Aorta (tissue), 5 donors: ENCODE data around the gene EEF1A2. TPM values are rescaled to one million over a fixed set of nuclear protein-coding genes. Genes with fewer than 3 reads are reported as not detected.
A peak's percentile ranks its signal among the peaks of the same experiment; 100 is the strongest.

Experiments
- ATAC-seq: fragments of 200-7000 bp; cut with Tn5 transposase; one replicate; pipeline ENCODE4 v1.9.1; 2022; ENCODE audit warnings: moderate library complexity; ENCODE audit not compliant: low FRiP score
- DNase-seq, 2 donors: peaks; one replicate each; pipeline ENCODE4 v3.0.0-alpha.2; 2020
- H3K27ac ChIP-seq, 2 donors: one replicate each; pipeline ENCODE4 v1.5.1; 2013; ENCODE audit warnings: low read length in 2 of 2, mild to moderate bottlenecking in 2 of 2, moderate library complexity in 2 of 2, control low read depth in 1 of 2, inconsistent platforms in 1 of 2, low read depth in 1 of 2
- H3K27me3 ChIP-seq, 2 donors: one replicate each; pipeline ENCODE4 v1.6.1; 2013; ENCODE audit warnings: control low read depth in 1 of 2, low read length in 1 of 2, mild to moderate bottlenecking in 1 of 2, moderate library complexity in 1 of 2; ENCODE audit not compliant: insufficient read depth in 2 of 2, control insufficient read depth in 1 of 2
- H3K36me3 ChIP-seq, 2 donors: one replicate each; pipeline ENCODE4 v1.6.1; 2013; ENCODE audit warnings: control low read depth in 1 of 2, low read length in 1 of 2, mild to moderate bottlenecking in 1 of 2; ENCODE audit not compliant: insufficient read depth in 2 of 2, control insufficient read depth in 1 of 2
- H3K4me1 ChIP-seq, 2 donors: one replicate each; pipeline ENCODE4 v1.6.1; 2013; ENCODE audit warnings: low read length in 2 of 2, control low read depth in 1 of 2, mild to moderate bottlenecking in 1 of 2, moderate library complexity in 1 of 2; ENCODE audit not compliant: insufficient read depth in 2 of 2, control insufficient read depth in 1 of 2
- H3K4me3 ChIP-seq, 2 donors: one replicate each; pipeline ENCODE4 v1.5.1; 2013; ENCODE audit warnings: low read length in 2 of 2, control low read depth in 1 of 2, mild to moderate bottlenecking in 1 of 2
- H3K9me3 ChIP-seq: one replicate; pipeline ENCODE4 v1.6.1; 2013; ENCODE audit warnings: mild to moderate bottlenecking, low read length; ENCODE audit not compliant: control insufficient read depth
- WGBS, 2 donors: extraction: QIAGEN DNeasy Blood & Tissue Kit; methylation state at CpG; one replicate each; pipeline ENCODE4 v1.1.7; 2013; 5-methylcytosine and 5-hydroxymethylcytosine counted together
- intact Hi-C, 2 donors: fragments of 100-400 bp; cut with DNase I; formaldehyde crosslinking; loops; one replicate each; pipeline versions ENCODE4 v1.14.2 to v1.15.0; 2022
- polyA plus RNA-seq, 2 donors: library from polyadenylated mRNA; stranded (reverse); fragments of 200-250 nt; gene quantifications; one replicate each; pipeline ENCODE4 v1.2.3, GENCODE V29; 2013
- total RNA-seq, 2 donors: library from RNA; stranded (reverse); fragmentation: NEBNext Ultra II Directional; extraction: Animal tissue kit (Norgen Biotek cat#: 25700); gene quantifications; one replicate each; pipeline ENCODE4 v1.2.1, GENCODE V29; 2021
- donor health status: healthy with polysubstance abuse.
- donor health status: Bipolar disorder and iron deficiency.
- donor health status: DM: no; HTN: no; CAD: no.
- donor health status: DM: no; HTN: no; CAD: no.
- donor health status: DM: yes; HTN: yes; CAD: no.

Gene EEF1A2
- total and polyA plus RNA-seq, 4 donors, result 0.64 to 6.0 (median 1.2) TPM

DNA sequence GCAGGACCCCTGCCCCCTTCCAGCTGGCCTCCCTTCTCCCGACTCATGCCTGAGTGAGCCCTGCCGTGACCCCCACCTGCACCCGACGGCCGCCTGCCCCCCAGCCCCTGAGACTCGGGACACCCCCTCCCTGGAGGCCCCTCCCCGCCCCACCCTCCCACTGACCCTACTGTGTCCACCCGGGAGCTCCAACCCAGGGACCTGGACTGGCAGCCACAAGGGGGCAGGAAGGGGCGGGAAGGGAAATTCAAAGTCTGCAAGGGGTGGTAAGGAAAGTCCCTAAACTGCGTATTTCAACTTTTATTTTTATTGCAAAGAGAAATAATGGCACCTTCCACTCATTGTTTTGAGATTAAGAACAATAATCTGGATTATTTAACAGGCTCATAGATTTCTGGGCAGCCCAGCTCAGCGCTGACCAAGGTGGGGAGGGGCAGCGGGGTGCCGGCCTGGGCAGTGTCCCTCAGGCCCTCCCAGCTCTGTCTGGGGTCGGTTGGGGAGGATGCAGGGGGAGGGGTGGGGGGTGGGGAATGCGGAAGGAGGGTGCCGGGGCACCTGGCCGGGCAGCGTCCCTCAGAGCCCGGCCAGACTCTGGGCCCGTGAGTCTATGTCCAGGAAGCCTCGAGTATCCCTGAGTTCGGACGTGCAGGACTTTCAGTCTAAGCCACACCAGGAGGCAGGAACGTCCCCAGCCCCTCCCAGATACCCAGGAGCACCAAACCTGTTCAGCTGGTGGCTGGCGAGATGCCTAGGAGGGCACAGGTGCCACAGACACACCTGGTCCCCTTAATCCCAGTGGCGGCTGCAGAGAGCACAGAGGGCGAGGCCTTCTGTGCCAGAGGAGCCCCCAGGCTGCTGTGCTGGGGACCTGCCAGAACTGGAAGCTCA is 39.6 kb upstream of the EEF1A2 start:
- 48 to 52% methylated on average over 26 to 27 of the region's 27 CpGs for WGBS, 2 donors
- H3K4me3 ChIP-seq, result no peak overlapping the region
- peak; percentile 33 for ATAC-seq
- H3K27me3 ChIP-seq, result no peaks in the 10 kb centered on the region
- no peak overlapping the region for H3K27ac ChIP-seq
- H3K36me3 ChIP-seq, result no peaks in the 10 kb centered on the region
- intact Hi-C loops, result loop anchor here in 1 of 2 donors (1.0 to 10.0 kb wide), 4 partner anchors 116 to 436 kb away; partner anchors contain the start of genes ABHD16B, RTEL1 and STMN3
- H3K9me3 ChIP-seq, result no peaks in the 10 kb centered on the region
- DNase-seq, result no peak
- no peaks in the 10 kb centered on the region for H3K4me1 ChIP-seq

DNA sequence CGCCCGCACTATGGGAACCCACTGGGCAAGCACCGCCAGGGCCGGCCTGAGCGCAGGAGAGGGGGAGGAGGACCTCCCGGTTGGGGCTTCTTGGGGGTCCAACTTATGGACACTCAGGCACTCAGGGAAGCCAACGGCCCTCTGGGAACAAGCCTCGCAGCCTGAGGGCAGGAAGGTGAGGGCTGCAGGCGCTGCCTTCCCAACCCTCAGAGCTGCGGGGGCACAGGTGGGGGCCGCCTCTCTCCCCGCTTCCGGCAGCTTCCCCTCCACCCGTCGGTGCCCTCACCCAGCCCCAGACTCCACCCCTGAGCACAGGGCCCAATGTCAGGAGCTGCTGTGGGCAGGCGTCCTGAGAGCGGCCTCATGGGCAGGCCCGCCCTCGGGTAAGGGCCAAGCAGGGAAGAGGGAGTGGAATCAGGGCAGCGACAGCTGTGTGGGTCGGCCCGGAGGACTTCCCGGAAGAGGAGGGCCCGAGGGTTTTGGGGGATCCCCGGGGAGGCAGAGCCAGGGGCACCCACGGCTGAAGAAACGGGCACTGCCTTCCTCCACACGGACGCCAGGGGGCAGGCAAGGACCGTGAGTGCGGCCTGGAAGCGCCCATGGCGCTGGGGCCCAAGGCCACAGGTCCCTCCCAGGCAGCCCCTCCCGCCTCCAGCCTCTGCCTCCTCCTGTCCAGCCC is 38.8 kb upstream of the EEF1A2 start:
- ATAC-seq, result peak; percentile 90
- Histone ChIP-seq H3K4me1 (no peaks in the 10 kb centered on the region), H3K4me3 (no peak overlapping the region), H3K27me3 (no peaks in the 10 kb centered on the region), H3K9me3 (no peaks in the 10 kb centered on the region), H3K36me3 (no peaks in the 10 kb centered on the region), H3K27ac (no peak overlapping the region)
- peak; percentile 94 for DNase-seq
- WGBS, 2 donors, result 15 to 17% methylated on average over 26 to 34 of the region's 34 CpGs
- intact Hi-C loops, result loop anchor here (1.0 to 10.0 kb wide), 5 partner anchors 117 to 437 kb away; partner anchors contain the start of genes ABHD16B (in 1 of the 2), RTEL1 (in 1 of the 2) and STMN3 (in 1 of the 2)

DNA sequence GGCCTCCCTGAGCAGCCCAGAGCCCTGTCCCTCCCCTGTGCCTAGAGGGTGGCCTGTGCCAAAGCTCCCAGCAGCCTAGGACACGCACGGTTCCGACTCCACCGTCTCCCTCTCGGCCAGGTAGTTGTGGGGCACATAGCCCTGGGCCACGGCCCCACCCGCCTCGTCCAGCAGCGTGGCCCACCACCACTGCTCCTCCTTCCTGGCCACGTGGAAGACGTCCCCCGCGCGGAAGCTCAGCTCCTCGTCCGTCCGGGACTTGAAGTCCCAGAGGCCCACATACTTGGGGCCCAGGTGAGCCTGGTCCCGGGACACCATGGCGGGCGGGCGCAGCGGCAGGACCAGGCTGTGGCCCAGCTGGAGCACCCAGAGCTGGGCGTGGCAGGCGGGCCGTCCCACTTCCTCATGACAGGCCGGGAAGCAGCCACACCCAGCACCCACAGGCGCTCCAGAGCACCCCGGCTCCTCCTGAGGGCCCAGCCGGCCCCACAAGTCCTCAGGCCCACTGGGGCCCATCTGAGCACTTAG is 38.2 kb upstream of the EEF1A2 start, which contains the start of gene PTK6:
TSS of gene PTK6 (minus strand) at position 380 of the 528 bp plus-strand sequence. CDS start at position 318, 62 bp downstream.
- Histone ChIP-seq H3K4me3 (no peak within 1 kb of the TSS), H3K27me3 (no peaks in the 10 kb centered on the region), H3K4me1 (no peaks in the 10 kb centered on the region), H3K27ac (no peak within 1 kb of the TSS), H3K36me3 (no peaks in the 10 kb centered on the region), H3K9me3 (no peaks in the 10 kb centered on the region)
- intact Hi-C loops, result loop anchor here (2.0 to 10.0 kb wide), 4 partner anchors 118 to 438 kb away; partner anchors contain the start of genes ABHD16B (in 1 of the 2), RTEL1 (in 1 of the 2) and STMN3 (in 1 of the 2)
- ATAC-seq (peak; percentile 13), DNase-seq (peak in 1 of 2 donors; percentile 79)
- 82 to 84% methylated on average over 26 to 29 of the region's 29 CpGs for WGBS, 2 donors

DNA sequence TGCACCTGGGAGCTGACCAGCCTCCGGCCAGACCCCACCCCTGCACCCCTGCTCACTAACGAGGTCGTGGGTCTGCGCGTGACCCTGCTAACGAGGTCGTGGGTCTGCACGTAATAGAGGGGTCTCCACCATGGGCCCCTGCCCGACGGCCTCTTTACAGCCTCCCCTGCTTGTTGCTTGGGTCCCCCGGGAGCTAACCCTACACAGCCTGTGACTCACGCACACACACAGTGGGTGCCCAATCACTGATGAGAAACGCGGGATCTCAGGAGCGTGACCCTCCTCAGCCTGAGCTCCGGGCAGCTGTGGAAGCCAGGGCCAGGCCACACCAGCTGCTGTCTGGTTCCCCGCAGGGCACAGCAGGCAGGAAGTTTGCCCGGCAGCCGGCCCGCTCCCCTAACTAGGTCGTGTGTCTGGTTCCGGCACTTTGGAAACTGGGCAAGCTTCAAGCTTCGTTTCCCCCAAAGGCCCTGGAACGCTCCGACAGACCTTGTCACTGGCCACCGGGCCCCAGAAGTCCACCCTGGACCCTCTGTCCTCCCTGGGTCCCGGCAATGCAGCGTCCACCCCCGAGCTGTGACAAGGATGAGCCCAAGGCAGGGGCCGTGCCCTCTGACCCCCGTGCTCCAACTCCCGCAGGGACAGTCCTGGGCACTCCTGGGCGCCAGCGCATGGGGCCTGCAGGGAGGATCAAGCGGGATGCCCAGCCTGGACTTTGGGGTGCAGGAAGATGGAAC is 37.5 kb upstream of the EEF1A2 start:
- Histone ChIP-seq H3K4me1 (no peaks in the 10 kb centered on the region), H3K9me3 (no peaks in the 10 kb centered on the region), H3K4me3 (no peak overlapping the region), H3K27ac (no peak overlapping the region), H3K27me3 (no peaks in the 10 kb centered on the region), H3K36me3 (no peaks in the 10 kb centered on the region)
- 47 to 56% methylated on average over 35 of the region's 35 CpGs for WGBS, 2 donors
- intact Hi-C loops, result loop anchor here (2.0 to 10.0 kb wide), 4 partner anchors 118 to 438 kb away; partner anchors contain the start of genes ABHD16B (in 1 of the 2), RTEL1 (in 1 of the 2) and STMN3 (in 1 of the 2)
- ATAC-seq, result no peak
- peak in 1 of 2 donors; percentile 53 for DNase-seq

DNA sequence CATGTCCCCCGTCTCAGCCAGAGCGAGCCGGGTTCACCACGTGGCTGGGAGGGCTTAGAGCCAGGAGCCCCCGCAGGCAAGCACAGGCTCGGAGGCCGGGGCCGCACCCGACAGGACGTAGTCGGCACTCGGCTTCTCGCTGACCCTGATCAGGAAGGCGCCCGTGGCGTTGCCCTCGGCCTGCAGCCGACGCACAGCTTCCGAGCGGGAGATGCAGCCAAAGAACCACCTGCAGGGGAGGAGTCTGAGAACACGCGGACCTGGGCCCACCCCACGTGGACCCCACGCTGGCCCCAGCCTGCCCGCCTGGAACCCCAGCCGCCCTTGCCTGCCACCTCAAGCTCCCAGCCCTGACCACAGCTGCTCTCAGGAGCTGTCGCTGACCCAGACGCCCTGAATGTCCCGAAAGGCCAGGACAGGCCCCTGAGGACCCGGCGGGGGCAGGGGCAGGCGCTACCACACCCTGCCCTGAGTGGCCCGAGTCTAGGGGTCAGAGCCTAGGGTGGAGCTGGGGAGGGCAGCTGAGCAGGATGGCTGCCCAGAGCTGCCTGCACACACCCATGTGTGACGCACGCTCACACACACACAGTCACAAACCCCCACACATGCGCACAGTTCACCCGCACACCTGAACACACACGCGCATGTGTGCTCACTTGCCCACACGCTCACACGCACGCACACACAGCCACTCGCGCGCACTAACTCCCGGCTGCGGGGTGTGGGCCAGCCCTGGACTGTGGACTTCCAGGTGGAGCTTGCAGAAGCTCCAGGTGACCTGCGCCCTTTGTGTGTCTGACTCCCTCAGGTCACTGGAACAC is 36.2 kb upstream of the EEF1A2 start:
- no peak overlapping the region for H3K4me3 ChIP-seq

DNA sequence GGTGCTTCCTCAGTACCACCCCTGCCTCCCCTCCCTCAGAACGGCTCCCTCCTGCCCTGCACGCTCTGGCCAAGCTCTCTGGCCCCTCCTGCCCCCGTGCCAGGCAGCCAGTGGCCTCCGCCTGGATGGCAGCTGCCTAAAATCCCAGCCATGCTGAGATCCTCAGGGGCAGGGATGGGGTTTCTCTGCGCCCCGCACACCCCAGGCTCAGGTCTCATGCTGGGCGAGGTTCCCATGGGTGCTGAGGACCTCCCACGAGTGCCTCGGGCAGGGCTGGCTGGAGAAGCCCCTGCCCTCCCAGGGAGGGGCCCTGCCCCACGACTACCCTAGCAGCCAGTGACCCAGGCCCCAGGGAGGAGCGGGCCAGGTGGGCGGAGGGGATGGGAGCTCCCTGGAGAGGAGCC is 35.5 kb upstream of the EEF1A2 start:
- H3K9me3 ChIP-seq, result no peaks in the 10 kb centered on the region
- 42 to 44% methylated on average over 12 of the region's 12 CpGs for WGBS, 2 donors
- H3K4me3 ChIP-seq, result no peak overlapping the region
- no peak for ATAC-seq
- no peak overlapping the region for H3K27ac ChIP-seq
- intact Hi-C loops, result loop anchor here in 1 of 2 donors (10.0 kb wide), 2 partner anchors 120 to 240 kb away; partner anchors contain the start of genes RTEL1 and STMN3
- H3K27me3 ChIP-seq, result no peaks in the 10 kb centered on the region
- DNase-seq, result peak; percentile 41 to 71
- H3K4me1 ChIP-seq, result no peaks in the 10 kb centered on the region
- H3K36me3 ChIP-seq, result no peaks in the 10 kb centered on the region

More for the DNA sequence above, 36.2 kb upstream of the EEF1A2 start:
- intact Hi-C loops, result loop anchor here in 1 of 2 donors (5.0 to 10.0 kb wide), 3 partner anchors 120 to 327 kb away; partner anchors contain the start of genes ABHD16B, RTEL1 and STMN3
- ATAC-seq (no peak), DNase-seq (peak; percentile 51 to 76)
- H3K4me1 ChIP-seq, result no peaks in the 10 kb centered on the region
- 47 to 48% methylated on average over 48 to 49 of the region's 49 CpGs for WGBS, 2 donors
- H3K27me3 ChIP-seq, result no peaks in the 10 kb centered on the region
- H3K9me3 ChIP-seq, result no peaks in the 10 kb centered on the region
- no peaks in the 10 kb centered on the region for H3K36me3 ChIP-seq
- no peak overlapping the region for H3K27ac ChIP-seq

DNA sequence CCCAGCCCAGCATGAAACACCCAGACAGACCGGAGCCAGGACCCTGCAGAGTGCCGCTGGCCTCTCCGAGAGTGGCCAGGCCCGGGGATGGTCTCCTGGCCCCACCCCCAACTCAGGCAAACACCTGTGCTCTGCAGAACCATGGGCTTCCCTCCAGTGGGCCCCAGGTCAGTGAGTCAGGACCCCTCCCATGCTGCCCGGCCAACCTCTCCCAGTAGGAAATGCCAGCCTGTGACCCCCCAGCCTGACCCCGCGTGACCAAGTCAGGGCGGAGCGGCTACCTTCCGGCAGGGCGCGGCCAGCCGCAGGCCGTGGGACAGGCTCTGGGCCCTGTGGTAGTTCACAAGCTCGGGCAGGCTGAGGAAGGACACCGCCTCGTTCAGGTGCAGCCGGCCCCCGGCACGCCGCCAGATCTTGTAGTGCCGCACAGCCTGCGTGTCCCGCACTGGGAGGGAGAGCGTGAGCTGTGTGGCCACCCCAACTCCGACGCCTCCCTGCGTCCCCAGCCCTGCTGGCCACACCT is 35.0 kb upstream of the EEF1A2 start:
- H3K9me3 ChIP-seq, result no peaks in the 10 kb centered on the region
- DNase-seq (peak; percentile 50 to 72), ATAC-seq (no peak)
- intact Hi-C loops, result loop anchor here in 1 of 2 donors (10.0 kb wide), 2 partner anchors 121 to 241 kb away; partner anchors contain the start of genes RTEL1 and STMN3
- H3K36me3 ChIP-seq, result no peaks in the 10 kb centered on the region
- H3K4me1 ChIP-seq, result no peaks in the 10 kb centered on the region
- 63 to 69% methylated on average over 28 of the region's 28 CpGs for WGBS, 2 donors
- H3K27ac ChIP-seq, result no peak overlapping the region
- no peaks in the 10 kb centered on the region for H3K27me3 ChIP-seq
- H3K4me3 ChIP-seq, result no peak overlapping the region
